NCI-H146 (cell line): ENCODE data around the gene DIPK1C.

Experiments used
- DNase-seq: peaks from one replicate; lab custom pipeline; 2025; lab: John Stamatoyannopoulos, UW

DIPK1C gene

GRCh38 chr18:74388227-74388626, 68.9 kb downstream of the DIPK1C start:
- DNase-seq: no peak

GRCh38 chr18:74387383-74387782, 69.7 kb downstream of the DIPK1C start:
- DNase-seq: no peak
